Keratinocyte (primary cell): ENCODE results near the gene C7orf25.

Source experiments
- CTCF ChIP-seq, 3 experiments: IDR thresholded peaks in 1 of 3; conservative IDR thresholded peaks in 1 of 3; optimal IDR thresholded peaks in 1 of 3; 2 replicates in 2 of 3; 3 replicates in 1 of 3; pipeline versions ENCODE3 to v1.5.1; 2011; ENCODE audit warnings: low read length in 3 of 3, mild to moderate bottlenecking in 3 of 3, moderate library complexity in 2 of 3, control low read depth in 1 of 3, inconsistent platforms in 1 of 3; ENCODE audit not compliant: insufficient read depth in 2 of 3; ENCODE audit errors: extremely low read depth in 1 of 3
- EZH2 ChIP-seq: IDR thresholded peaks from one replicate; pipeline ENCODE4 v1.6.1; 2012; ENCODE audit warnings: inconsistent platforms, mild to moderate bottlenecking, low read length, moderate library complexity

DNA sequence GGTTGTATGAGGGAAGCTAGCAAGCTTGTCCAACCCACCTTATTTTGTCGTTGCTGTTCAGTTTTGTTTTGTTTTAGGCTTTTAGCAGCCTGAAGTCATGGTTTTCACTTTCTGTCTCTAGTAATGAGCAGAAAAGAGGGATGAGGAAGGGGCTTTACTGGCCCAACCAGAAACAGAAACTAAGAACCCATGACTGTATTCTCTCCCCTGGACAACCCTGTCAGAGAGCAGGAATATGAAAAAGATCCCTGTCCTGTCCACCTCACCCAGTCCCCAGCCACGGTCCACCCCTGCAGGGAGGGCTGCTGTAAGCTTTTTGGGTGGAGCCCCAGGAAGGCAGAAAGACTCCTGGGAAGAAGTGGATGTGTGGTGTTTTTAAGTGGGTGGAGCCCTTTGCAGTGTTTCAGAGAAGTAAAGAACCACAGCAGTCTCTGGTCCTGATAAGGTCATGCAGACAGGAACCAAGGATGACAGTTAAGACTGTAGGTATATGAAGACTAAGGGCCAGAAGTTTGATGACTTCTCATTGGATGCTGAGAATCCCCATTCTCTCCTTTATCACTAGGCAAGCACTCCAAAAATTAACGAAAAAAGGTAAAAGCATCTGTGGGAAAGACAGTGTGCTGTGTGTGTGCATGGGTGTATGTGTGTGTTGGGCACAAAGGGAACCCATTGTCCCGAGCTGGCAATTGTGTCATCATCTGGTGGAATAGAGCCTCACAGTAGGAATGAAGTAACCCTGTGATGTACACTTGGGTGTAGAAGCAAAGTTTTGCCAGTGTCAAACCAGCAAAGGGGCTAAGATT is 34.2 kb upstream of the C7orf25 start:
- TF ChIP-seq CTCF (optimal IDR thresholded peaks at IDR 0.05 in 1 of 3, IDR thresholded peaks at IDR 0.05 in 1 of 3, conservative IDR thresholded peaks at IDR 0.05 in 1 of 3; ENCODE audit: extremely low read depth in 1 of 3, insufficient read depth in 2 of 3, low read length in 3 of 3) (no peak), EZH2 (no peak)
